T-helper 17 cell (primary cell): ENCODE measurements around the gene PLA2R1. TPM values are rescaled to one million over a fixed set of nuclear protein-coding genes. Genes with fewer than 3 reads are reported as not detected.
A peak's percentile ranks its signal among the peaks of the same experiment; 100 is the strongest.

Experiments
- ATAC-seq: fragments of 150-1000 bp; cut with Tn5 transposase; 2 replicates; pipeline ENCODE4 v1.10.0; 2021; ENCODE audit warnings: mild to moderate bottlenecking, moderate library complexity
- DNase-seq, 3 donors: peaks; one replicate each; pipeline versions ENCODE4 v3.0.0 to v3.0.0-alpha.2; 2020 to 2021
- H3K9me3 ChIP-seq: one replicate; pipeline ENCODE4 v1.7.0; 2013; ENCODE audit warnings: low read length, mild to moderate bottlenecking; ENCODE audit not compliant: control insufficient read depth, poor library complexity, severe bottlenecking
- H3K27ac Mint-ChIP-seq: one replicate; pipeline ENCODE4 v1.8.0; 2022; ENCODE audit warnings: mild to moderate bottlenecking, moderate library complexity, mixed read lengths
- H3K27me3 Mint-ChIP-seq: one replicate; pipeline ENCODE4 v1.8.0; 2022; ENCODE audit warnings: mixed read lengths
- H3K36me3 Mint-ChIP-seq: one replicate; pipeline ENCODE4 v1.8.0; 2022; ENCODE audit warnings: low read depth, mixed read lengths
- H3K4me1 Mint-ChIP-seq: one replicate; pipeline ENCODE4 v1.8.0; 2022; ENCODE audit warnings: mild to moderate bottlenecking, mixed read lengths
- H3K4me3 Mint-ChIP-seq: one replicate; pipeline ENCODE4 v1.8.0; 2022; ENCODE audit warnings: mild to moderate bottlenecking, moderate library complexity, mixed read lengths
- total RNA-seq, 4 donors: library from RNA in 2 of 4; stranded (reverse) in 2 of 4; gene quantifications; one replicate each; pipeline ENCODE4 v1.2.3 and lab custom pipeline; 2022 to 2026

Gene PLA2R1
- total RNA-seq, 2 donors from 2014 or later = not detected

DNA sequence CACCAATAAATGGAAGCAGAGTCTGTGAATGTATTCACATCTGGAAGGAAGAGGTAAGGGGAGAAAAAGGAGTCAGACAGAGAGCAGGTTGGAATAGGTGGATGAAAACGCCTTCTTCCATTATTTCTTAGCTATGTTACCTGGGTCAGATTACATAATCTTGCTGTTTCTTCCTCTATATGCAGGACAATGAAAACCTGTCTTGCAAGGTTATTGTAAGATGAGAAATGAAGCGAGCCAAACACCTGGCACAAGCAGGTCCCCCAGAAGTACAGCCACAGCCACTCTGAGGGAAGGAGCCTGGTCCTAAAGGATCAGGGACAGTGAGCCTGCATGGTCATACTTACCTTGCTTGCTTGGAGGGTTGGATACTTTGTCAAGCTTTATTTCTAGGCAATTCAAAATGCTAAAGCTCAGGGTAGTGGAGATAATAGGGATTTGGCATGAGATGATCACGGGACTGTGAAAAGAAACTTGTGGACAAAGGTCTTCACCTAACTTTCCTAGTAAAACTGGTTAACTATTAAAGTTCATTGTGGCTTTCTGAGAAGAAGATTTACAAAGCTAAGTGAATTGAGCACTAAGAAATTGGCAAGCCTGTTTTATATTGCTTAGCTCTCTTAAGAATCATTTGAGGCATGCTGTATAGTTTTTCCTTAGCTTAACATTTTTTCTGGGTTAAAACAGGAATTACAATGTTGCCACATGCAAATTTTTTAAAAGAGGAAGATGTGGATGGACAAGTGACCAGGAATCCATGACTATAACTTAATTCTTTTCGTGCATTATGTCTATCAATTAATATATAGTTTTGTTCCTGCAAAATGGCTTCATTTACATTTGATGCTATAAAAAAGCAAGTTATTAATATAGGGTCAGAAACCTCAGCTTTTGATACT, 15.7 kb upstream of the PLA2R1 start:
- Mint-ChIP-seq H3K27me3 (no peaks in the 10 kb centered on the region), H3K4me1 (no peaks in the 10 kb centered on the region), H3K27ac (no peak overlapping the region), H3K4me3 (no peak overlapping the region), H3K36me3 (no peaks in the 10 kb centered on the region)
- no peak for DNase-seq
- ATAC-seq = no peak
- no peaks in the 10 kb centered on the region for H3K9me3 ChIP-seq

DNA sequence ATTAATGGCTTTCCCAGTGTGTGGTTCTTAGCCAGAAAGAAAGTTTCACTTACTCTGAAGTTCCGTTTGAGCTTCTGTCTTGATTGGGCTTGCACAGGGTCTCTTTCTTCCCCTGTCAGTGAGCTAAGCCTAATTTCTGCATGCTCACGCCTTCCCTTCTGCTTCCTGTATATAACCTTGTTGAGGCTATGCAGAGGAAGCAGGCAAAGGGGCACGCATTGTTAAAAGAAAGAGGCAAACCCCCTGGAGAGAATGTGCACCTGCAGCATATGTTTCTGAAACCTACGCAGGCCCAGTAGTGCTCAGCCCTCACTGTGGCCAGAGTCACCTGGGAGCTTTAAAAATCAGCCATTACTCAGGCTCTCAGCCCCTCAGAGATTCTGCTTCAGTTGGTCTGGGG, 14.5 kb upstream of the PLA2R1 start:
- ATAC-seq (no peak), DNase-seq (no peak)
- H3K36me3 Mint-ChIP-seq = peaks cover 2% of the 10 kb centered on the region
- no peak overlapping the region for H3K27ac Mint-ChIP-seq
- no peak overlapping the region for H3K4me3 Mint-ChIP-seq
- no peaks in the 10 kb centered on the region for H3K27me3 Mint-ChIP-seq
- H3K4me1 Mint-ChIP-seq = no peaks in the 10 kb centered on the region
- no peaks in the 10 kb centered on the region for H3K9me3 ChIP-seq

DNA sequence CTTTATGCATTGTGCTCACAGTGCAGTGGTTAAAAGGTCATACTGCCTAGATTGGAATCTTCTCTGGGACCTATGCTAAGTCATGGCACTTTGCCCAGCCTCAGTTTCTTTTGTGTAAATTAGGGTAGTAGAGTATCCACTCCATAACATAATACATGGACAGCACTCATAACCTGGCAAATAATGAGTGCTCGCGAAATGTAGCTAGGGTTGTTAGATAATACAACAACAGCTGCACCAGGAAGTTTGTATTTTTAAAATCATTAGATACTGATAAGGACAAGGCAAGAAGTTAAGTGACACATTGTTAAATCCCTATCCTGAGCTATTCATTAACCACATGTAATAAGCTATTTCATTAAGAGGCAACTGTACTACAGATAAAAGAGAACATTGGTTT, 13.8 kb upstream of the PLA2R1 start:
- no peaks in the 10 kb centered on the region for H3K9me3 ChIP-seq
- no peaks in the 10 kb centered on the region for H3K27me3 Mint-ChIP-seq
- no peak overlapping the region for H3K4me3 Mint-ChIP-seq
- H3K27ac Mint-ChIP-seq = no peak overlapping the region
- ATAC-seq (no peak), DNase-seq (no peak)
- H3K36me3 Mint-ChIP-seq = peaks cover 2% of the 10 kb centered on the region
- no peaks in the 10 kb centered on the region for H3K4me1 Mint-ChIP-seq

DNA sequence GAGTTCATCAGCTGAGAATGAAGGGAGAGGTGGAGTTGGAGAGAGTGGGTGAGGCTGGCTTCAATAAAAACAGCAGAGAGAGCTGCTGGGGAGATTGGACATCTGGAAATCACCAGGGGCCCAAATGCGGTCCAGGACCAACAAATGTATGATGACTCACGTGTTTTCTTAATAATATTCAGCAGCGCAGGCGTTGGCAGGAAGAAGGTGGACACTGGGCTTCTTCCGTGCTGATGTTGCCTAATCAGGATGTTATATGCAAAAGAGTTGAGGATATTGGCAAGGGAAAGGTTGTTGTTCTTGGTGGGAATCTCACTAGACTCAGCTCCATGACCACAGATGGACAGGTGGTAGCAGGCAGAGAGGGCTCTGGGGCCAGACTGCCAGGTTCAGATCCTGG, 12.8 kb upstream of the PLA2R1 start:
- Mint-ChIP-seq H3K4me3 (no peak overlapping the region), H3K4me1 (no peaks in the 10 kb centered on the region), H3K36me3 (peaks cover 2% of the 10 kb centered on the region), H3K27ac (no peak overlapping the region), H3K27me3 (no peaks in the 10 kb centered on the region)
- no peak for ATAC-seq
- no peaks in the 10 kb centered on the region for H3K9me3 ChIP-seq
- DNase-seq = no peak

DNA sequence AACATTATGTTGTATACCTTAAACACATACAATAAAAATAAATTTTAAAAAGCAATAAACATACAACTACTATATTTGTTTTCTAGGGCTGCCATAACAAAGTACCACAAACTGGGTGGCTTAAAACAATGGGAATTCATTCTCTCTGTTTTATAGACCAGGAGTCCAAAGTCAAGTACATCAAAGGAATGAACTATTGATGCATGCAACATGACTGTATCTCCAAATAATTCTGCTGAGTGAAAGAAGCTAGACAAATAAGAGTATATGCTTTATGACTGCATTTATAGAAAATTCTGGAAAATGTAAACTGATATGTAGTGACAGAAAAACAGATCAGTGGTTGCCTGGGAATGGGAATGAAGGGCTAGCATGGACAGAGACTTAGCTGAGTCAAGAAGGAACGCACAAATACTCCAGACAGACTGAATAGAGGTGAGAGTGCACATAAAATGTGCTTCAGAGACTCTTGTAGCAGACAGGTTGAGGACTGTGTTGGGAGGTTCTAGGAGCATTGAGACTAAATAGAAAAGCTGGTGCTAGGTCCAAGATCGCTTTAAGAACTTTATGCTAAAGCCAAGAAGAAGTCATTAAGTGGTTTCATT, 11.0 kb upstream of the PLA2R1 start:
- H3K4me1 Mint-ChIP-seq = no peaks in the 10 kb centered on the region
- H3K27me3 Mint-ChIP-seq = no peaks in the 10 kb centered on the region
- DNase-seq (no peak), ATAC-seq (no peak)
- H3K36me3 Mint-ChIP-seq = peaks cover 2% of the 10 kb centered on the region
- H3K27ac Mint-ChIP-seq = no peak overlapping the region
- H3K4me3 Mint-ChIP-seq = no peak overlapping the region
- H3K9me3 ChIP-seq = no peaks in the 10 kb centered on the region

DNA sequence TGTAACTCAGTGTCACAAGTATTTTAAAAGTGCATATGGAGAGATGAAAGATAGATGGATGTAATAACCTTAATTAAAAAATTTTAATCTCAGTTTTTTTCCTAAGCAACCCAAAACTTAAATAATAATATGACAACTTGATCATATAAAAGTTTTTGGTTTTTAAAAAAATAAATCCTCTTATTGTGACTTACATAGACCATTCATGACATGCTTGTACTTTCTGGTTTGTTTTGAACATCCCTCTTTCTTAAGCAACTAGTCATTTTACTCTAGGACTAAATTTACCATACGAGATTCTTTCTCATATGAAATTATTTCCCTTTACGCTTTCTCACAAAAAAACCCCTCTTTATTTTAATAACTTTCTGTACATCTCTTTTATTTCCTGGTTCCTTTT, 6.5 kb upstream of the PLA2R1 start:
- H3K27me3 Mint-ChIP-seq = peaks cover 25% of the 10 kb centered on the region
- no peaks in the 10 kb centered on the region for H3K9me3 ChIP-seq
- no peak overlapping the region for H3K27ac Mint-ChIP-seq
- peaks cover 2% of the 10 kb centered on the region for H3K4me1 Mint-ChIP-seq
- peaks cover 7% of the 10 kb centered on the region for H3K36me3 Mint-ChIP-seq
- no peak for DNase-seq
- no peak for ATAC-seq
- H3K4me3 Mint-ChIP-seq = no peak overlapping the region

DNA sequence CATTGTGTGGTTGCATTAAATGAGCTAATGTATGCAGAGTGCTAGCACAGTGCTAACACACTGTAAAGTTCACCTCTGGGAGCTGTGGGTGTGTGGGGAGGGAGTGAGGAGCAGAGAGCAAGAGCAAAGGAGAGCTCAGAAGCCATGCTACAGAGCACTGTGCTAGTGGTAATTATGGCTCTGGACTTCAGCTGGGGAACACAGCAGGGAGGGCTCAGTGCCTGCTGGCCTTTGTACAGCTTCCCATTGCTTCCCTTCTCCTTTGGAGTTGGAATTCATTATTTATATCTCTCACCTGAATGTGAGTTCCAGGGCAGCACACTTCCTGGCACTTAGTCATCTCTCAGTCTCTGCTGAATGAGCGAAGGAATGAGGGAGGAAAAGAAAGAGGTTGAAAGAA, 2.5 kb upstream of the PLA2R1 start:
- ATAC-seq = no peak
- no peaks in the 10 kb centered on the region for H3K9me3 ChIP-seq
- peaks cover 56% of the 10 kb centered on the region for H3K27me3 Mint-ChIP-seq
- no peak overlapping the region for H3K4me3 Mint-ChIP-seq
- H3K36me3 Mint-ChIP-seq = peaks cover 6% of the 10 kb centered on the region
- peaks cover 12% of the 10 kb centered on the region for H3K4me1 Mint-ChIP-seq
- DNase-seq = no peak
- no peak overlapping the region for H3K27ac Mint-ChIP-seq

DNA sequence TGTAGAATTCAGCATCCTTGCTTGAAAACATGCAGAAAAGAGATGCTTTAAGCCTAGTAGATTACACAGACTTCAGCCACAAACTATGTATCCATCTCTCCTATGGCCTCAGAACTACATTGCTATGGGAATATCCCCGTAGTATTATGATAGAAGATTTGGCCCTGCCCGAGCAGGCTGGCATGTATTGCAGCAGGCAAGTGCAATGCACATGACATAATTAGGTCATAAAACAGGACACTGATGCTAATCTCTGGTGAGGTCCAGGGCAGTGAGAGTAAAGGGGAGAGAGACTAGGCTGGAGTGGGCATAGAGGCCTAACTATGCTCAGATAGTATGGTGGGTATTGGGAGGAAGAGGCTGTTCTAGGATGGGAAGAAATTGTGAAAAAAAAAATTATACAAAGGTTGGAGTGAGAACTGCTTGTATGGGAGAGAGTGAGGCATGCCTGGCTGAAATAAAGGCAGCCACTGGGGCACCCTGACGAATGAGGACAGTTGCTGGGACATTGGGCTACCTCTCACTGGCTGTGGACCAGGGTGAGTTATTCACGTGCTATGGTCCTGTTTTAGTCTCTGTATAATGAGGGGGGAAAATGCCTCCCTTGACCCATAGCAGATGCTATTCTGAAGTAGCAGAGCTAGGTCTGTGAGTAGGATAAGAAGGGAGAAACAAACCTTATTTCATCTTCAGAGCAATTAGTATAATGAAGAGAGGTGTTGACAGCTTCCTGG, 1.6 kb upstream of the PLA2R1 start:
- H3K4me1 Mint-ChIP-seq = peaks cover 12% of the 10 kb centered on the region
- no peak for ATAC-seq
- peaks cover 65% of the 10 kb centered on the region for H3K27me3 Mint-ChIP-seq
- H3K4me3 Mint-ChIP-seq = no peak overlapping the region
- DNase-seq = no peak
- H3K9me3 ChIP-seq = no peaks in the 10 kb centered on the region
- no peak overlapping the region for H3K27ac Mint-ChIP-seq
- H3K36me3 Mint-ChIP-seq = peaks cover 6% of the 10 kb centered on the region

DNA sequence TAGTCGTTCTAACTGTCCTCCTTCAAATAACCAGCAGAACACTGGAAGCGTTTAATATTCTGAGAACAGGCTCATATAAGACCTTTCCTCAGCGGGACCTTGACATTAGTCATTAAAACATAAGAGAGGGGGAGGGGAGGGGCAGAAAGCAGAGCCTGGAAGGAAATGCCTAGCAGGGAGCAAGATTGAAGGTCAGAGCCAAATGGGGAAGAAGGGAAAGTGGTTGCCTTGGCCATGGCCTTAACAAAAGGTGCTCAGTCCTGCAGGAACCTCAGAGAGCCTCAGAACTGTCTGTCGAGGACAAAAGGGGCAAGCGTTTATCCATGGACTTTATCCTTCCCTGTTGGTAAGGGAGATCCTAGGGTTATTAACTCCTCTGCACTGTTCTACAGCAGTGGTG, 856 bp upstream of the PLA2R1 start:
- H3K36me3 Mint-ChIP-seq = peaks cover 6% of the 10 kb centered on the region
- peak overlapping the region; percentile 77 for H3K4me3 Mint-ChIP-seq
- H3K9me3 ChIP-seq = no peaks in the 10 kb centered on the region
- DNase-seq = no peak
- H3K27ac Mint-ChIP-seq = no peak overlapping the region
- ATAC-seq = no peak
- peaks cover 70% of the 10 kb centered on the region for H3K27me3 Mint-ChIP-seq
- H3K4me1 Mint-ChIP-seq = peaks cover 12% of the 10 kb centered on the region

DNA sequence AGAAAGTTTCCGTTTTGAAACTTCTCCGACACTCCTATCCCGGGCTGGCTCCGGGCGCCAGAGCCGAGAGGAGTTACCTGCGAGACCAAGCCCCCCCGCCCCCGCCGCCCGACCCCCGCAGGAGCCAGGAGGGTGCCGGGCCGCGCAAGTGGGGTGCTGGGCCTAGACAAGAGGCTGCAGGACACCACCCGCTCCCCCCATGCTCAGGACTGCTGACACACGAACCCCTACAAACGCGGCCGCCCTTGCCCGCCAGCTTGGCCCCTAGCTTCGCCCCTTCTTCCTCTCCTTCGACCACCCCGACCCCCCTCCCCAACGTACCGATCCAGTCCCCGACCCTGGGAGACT, 497 bp downstream of the PLA2R1 start:
- DNase-seq = no peak
- Mint-ChIP-seq H3K27ac (no peak overlapping the region), H3K4me1 (peaks cover 12% of the 10 kb centered on the region), H3K36me3 (peaks cover 8% of the 10 kb centered on the region), H3K4me3 (peak overlapping the region; percentile 85), H3K27me3 (peaks cover 83% of the 10 kb centered on the region)
- no peaks in the 10 kb centered on the region for H3K9me3 ChIP-seq
- ATAC-seq = no peak

DNA sequence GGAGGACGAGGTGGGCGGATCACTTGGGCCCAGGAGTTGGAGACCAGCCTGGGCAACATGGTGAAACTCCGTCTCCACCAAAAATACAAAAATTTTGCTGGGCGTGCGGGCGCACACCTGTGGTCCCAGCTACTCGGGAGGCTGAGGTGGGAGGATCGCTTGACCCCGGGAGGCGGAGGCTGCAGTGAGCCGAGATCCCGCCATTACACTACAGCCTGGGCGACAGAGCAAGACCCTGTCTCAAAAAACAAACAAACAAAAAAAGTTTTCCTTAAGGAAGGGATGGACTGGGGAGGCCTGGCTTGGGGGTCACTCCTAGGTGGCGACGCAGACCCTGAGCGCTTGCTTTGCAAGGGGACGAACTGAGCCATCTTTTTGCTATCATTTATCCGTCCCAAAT, 882 bp downstream of the PLA2R1 start:
- Mint-ChIP-seq H3K36me3 (peaks cover 6% of the 10 kb centered on the region), H3K27me3 (peaks cover 85% of the 10 kb centered on the region), H3K27ac (no peak overlapping the region), H3K4me1 (peaks cover 11% of the 10 kb centered on the region), H3K4me3 (peak overlapping the region; percentile 85)
- H3K9me3 ChIP-seq = no peaks in the 10 kb centered on the region
- ATAC-seq (no peak), DNase-seq (no peak)

DNA sequence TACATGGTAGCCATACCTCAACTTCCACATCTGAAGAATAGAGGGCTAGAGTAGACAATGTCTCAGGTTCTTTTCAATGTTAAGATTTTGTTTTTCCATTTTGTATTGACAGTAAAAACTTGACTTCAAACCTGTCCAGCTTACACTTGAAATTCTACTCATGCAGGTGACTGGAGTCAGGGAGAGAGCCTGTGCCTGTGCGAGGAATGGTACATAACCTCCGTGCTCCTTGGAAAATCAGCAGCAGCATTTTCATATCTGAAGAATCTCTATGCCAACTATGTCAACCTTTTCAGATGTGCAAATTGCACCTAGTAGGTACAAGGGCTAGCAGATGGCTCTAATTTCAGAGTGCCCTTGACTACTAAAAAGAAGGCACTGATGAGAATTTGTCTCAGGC, 2.1 kb downstream of the PLA2R1 start:
- DNase-seq (no peak), ATAC-seq (no peak)
- peaks cover 10% of the 10 kb centered on the region for H3K4me1 Mint-ChIP-seq
- H3K4me3 Mint-ChIP-seq = no peak overlapping the region
- peaks cover 83% of the 10 kb centered on the region for H3K27me3 Mint-ChIP-seq
- H3K9me3 ChIP-seq = no peaks in the 10 kb centered on the region
- H3K36me3 Mint-ChIP-seq = peaks cover 5% of the 10 kb centered on the region
- no peak overlapping the region for H3K27ac Mint-ChIP-seq

DNA sequence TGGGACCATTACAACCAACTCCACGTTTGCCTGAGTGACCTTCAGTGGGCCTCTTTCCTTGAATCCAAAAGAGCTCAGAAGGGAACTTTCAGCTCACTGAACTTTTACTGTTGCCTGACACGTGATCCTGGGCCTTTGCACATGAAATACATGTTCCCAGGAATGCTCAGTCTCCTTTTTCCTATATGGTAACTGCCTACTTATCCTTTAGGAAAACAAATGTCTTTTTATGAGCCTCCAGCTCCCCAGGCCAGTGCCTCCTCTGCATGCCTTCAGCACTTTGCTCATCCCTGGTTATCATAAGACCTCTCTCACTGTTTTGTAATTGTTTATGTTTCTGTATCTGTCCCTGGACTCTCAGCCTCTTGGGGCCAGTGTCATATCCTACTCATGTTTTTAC, 5.1 kb downstream of the PLA2R1 start:
- Mint-ChIP-seq H3K36me3 (peaks cover 2% of the 10 kb centered on the region), H3K4me1 (peaks cover 7% of the 10 kb centered on the region), H3K27me3 (peaks cover 62% of the 10 kb centered on the region), H3K4me3 (no peak overlapping the region), H3K27ac (no peak overlapping the region)
- no peak for DNase-seq
- H3K9me3 ChIP-seq = no peaks in the 10 kb centered on the region
- no peak for ATAC-seq
